ENCODE results near the gene C5orf63.
A peak's percentile ranks its signal among the peaks of the same experiment; 100 is the strongest.

Gene C5orf63

GRCh38 chr5:127083711-127084110 lies 10.4 kb upstream of the C5orf63 start:
- TF ChIP-seq, protein P1, sequence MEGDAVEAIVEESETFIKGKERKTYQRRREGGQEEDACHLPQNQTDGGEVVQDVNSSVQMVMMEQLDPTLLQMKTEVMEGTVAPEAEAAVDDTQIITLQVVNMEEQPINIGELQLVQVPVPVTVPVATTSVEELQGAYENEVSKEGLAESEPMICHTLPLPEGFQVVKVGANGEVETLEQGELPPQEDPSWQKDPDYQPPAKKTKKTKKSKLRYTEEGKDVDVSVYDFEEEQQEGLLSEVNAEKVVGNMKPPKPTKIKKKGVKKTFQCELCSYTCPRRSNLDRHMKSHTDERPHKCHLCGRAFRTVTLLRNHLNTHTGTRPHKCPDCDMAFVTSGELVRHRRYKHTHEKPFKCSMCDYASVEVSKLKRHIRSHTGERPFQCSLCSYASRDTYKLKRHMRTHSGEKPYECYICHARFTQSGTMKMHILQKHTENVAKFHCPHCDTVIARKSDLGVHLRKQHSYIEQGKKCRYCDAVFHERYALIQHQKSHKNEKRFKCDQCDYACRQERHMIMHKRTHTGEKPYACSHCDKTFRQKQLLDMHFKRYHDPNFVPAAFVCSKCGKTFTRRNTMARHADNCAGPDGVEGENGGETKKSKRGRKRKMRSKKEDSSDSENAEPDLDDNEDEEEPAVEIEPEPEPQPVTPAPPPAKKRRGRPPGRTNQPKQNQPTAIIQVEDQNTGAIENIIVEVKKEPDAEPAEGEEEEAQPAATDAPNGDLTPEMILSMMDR (IDR thresholded peaks at IDR 0.05): no peak
- Histone ChIP-seq H3K27ac (no peak overlapping the region), H3K4me3 (no peak overlapping the region), H3K4me1 (no peaks in the 10 kb centered on the region), H3K27me3 (peaks cover 0 to 3% of the 10 kb centered on the region in 2 donors), H3K36me3 (no peaks in the 10 kb centered on the region), H3K9me3 (no peaks in the 10 kb centered on the region)
- intact Hi-C loops (cut with DNase I; ENCODE audit: low total_unique reads): no loop called here
- no peak for DNase-seq

DNA sequence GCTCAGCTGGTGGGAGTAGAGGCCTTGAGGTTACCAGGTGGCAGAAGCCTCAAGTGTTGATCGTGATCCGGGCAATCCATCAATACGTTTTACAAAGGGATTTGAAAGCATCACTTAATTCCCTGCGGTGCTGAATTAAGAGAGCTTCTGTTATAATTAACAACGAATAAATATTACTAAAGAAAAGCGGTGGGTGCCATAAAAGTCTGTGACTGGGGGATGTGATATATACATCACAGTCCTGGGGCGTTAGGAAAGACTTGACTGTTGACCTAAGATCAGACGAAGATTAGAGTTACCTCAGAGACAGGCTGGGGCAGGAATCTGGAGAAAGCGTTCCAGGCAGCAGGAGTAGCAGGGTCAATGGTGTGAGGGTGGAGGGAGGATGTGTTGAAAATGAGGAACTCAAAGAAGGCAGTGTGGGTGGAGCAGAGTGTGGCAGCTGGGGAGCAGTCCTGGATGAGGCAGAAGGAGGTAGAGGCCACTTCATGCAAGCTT lies 6.7 kb upstream of the C5orf63 start:
- Histone ChIP-seq H3K4me1 (no peaks in the 10 kb centered on the region), H3K4me3 (no peak overlapping the region), H3K36me3 (no peaks in the 10 kb centered on the region), H3K27ac (no peak overlapping the region), H3K9me3 (no peaks in the 10 kb centered on the region), H3K27me3 (no peaks in the 10 kb centered on the region)
- TF ChIP-seq, protein P1 (IDR thresholded peaks at IDR 0.05): no peak
- intact Hi-C loops (cut with DNase I; ENCODE audit: low total_unique reads): no loop called here
- DNase-seq: peak in 1 of 2 donors; percentile 22

- Histone ChIP-seq H3K4me3 (no peak overlapping the region), H3K4me1 (no peaks in the 10 kb centered on the region), H3K27me3 (no peaks in the 10 kb centered on the region), H3K9me3 (no peaks in the 10 kb centered on the region), H3K36me3 (no peaks in the 10 kb centered on the region), H3K27ac (no peak overlapping the region)
- DNase-seq: no peak
- TF ChIP-seq, protein P1 (IDR thresholded peaks at IDR 0.05): no peak
- intact Hi-C loops (cut with DNase I; ENCODE audit: low total_unique reads): no loop called here
These were observed 4.1 kb upstream of the C5orf63 start for GRCh38 chr5:127077366-127077765.

DNA sequence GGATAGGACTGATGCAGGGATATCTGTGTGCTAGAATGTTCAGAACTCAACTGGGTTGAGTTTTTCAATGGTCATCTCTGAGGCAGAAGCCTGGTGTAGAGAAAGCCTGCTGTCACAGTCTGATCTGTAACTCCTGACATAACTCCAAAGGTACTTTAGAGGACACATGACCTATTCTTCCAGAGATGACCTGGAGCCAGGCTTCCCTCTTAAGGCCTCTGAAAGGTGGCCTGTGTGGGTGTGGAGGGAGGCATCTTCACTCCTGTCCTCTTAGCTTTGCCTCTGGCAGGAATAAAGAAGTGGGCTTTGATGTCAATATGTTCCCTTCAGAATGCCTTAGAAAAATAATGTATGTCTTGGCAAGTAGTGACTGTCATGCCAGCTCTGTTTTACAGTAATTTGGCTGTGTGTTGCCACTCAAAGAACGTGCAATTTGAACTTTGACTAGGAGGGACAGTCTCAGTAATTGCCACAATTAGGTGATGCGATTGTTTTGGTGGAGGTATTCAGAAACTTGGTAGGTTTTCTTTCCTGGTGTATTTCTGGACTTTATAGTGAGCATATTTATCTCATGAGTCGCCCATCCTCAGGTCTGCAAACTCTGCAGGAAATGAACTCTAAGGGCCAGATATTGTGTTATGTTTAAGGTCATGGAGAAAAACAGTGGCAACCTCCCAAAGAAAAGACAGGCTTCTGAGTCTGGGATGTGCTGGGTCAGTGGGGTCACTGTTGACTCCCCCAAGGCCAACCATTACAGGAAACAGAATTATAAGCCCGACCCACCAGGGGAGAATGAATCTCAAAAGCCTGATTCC lies 3.2 kb upstream of the C5orf63 start:
- Histone ChIP-seq H3K9me3 (no peaks in the 10 kb centered on the region), H3K36me3 (no peaks in the 10 kb centered on the region), H3K4me1 (no peaks in the 10 kb centered on the region), H3K4me3 (no peak overlapping the region), H3K27me3 (no peaks in the 10 kb centered on the region), H3K27ac (no peak overlapping the region)
- TF ChIP-seq, protein P1 (IDR thresholded peaks at IDR 0.05): no peak
- no peak for DNase-seq
- intact Hi-C loops (cut with DNase I; ENCODE audit: low total_unique reads): no loop called here

DNA sequence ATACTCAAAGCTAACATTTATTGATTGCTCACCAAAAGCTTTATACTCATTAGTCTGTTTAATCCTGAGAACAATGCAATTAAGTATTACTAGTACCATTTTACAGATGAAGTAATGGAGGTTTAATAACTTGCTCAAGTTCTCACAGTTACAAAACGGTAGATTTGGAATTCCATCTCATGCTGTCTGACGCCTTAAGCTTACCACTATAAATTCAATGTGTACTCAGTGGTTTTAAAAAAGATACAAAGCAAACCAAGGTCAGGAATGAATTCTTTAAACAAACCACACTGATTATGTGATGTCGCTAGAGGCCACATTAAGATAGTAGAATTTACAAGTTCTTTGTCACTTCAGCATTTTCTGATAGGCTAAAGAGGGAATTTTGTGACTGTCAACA lies 1.2 kb upstream of the C5orf63 start:
- TF ChIP-seq, protein P1 (IDR thresholded peaks at IDR 0.05): no peak
- H3K4me1 ChIP-seq: no peaks in the 10 kb centered on the region
- H3K36me3 ChIP-seq: no peaks in the 10 kb centered on the region
- H3K4me3 ChIP-seq: no peak overlapping the region
- intact Hi-C loops (cut with DNase I; ENCODE audit: low total_unique reads): no loop called here
- no peak overlapping the region for H3K27ac ChIP-seq
- H3K9me3 ChIP-seq: no peaks in the 10 kb centered on the region
- H3K27me3 ChIP-seq: no peaks in the 10 kb centered on the region
- DNase-seq: no peak
